Chondrocyte (in vitro differentiated cells): ENCODE results near the gene CASP10. TPM values are rescaled to one million over a fixed set of nuclear protein-coding genes. Genes with fewer than 3 reads are reported as not detected.
A peak's percentile ranks its signal among the peaks of the same experiment; 100 is the strongest.

Experiments used
- DNase-seq: peaks from one replicate; pipeline ENCODE4 v3.0.0; 2021; ENCODE audit warnings: mixed read lengths, low spot score
- H3K27ac Mint-ChIP-seq: one replicate; pipeline ENCODE4 v1.8.0; 2021; ENCODE audit warnings: mild to moderate bottlenecking, moderate library complexity, mixed read lengths; ENCODE audit not compliant: unreplicated experiment
- H3K27me3 Mint-ChIP-seq: 2 replicates; pipeline ENCODE4 v1.8.0; 2021; ENCODE audit warnings: low read depth, mixed read lengths
- H3K36me3 Mint-ChIP-seq: 2 replicates; pipeline ENCODE4 v1.8.0; 2021; ENCODE audit warnings: low read depth, mixed read lengths
- H3K4me1 Mint-ChIP-seq: 2 replicates; pipeline ENCODE4 v1.8.0; 2021; ENCODE audit warnings: low read depth, mild to moderate bottlenecking, mixed read lengths
- H3K4me3 Mint-ChIP-seq: one replicate; pipeline ENCODE4 v1.8.0; 2021; ENCODE audit warnings: mild to moderate bottlenecking, moderate library complexity, mixed read lengths; ENCODE audit not compliant: unreplicated experiment
- H3K9me3 Mint-ChIP-seq: 2 replicates; pipeline ENCODE4 v1.8.0; 2021; ENCODE audit warnings: low read depth, mixed read lengths
- long read RNA-seq: library from polyadenylated mRNA; stranded (forward); transcript quantifications from one replicate; pipeline ENCODE4 v2.0.0, GENCODE V29; 2021
- total RNA-seq: library from RNA; stranded (reverse); gene quantifications from 3 replicates; pipeline ENCODE4 v1.2.1, GENCODE V29; 2021
- TF ChIP-seq, protein P1 (sequence below): fragments of 200-600 bp; sonication (generic); IDR thresholded peaks from 2 replicates; pipeline ENCODE4 v1.5.0; 2021; ENCODE audit warnings: antibody characterized with exemption, mild to moderate bottlenecking, moderate library complexity

The CASP10 gene, protein sequence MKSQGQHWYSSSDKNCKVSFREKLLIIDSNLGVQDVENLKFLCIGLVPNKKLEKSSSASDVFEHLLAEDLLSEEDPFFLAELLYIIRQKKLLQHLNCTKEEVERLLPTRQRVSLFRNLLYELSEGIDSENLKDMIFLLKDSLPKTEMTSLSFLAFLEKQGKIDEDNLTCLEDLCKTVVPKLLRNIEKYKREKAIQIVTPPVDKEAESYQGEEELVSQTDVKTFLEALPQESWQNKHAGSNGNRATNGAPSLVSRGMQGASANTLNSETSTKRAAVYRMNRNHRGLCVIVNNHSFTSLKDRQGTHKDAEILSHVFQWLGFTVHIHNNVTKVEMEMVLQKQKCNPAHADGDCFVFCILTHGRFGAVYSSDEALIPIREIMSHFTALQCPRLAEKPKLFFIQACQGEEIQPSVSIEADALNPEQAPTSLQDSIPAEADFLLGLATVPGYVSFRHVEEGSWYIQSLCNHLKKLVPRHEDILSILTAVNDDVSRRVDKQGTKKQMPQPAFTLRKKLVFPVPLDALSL
- total RNA-seq, result 0.05 to 0.15 TPM in 2 of 3 replicates, not detected in the other
- long read RNA-seq, result 0 reads

DNA sequence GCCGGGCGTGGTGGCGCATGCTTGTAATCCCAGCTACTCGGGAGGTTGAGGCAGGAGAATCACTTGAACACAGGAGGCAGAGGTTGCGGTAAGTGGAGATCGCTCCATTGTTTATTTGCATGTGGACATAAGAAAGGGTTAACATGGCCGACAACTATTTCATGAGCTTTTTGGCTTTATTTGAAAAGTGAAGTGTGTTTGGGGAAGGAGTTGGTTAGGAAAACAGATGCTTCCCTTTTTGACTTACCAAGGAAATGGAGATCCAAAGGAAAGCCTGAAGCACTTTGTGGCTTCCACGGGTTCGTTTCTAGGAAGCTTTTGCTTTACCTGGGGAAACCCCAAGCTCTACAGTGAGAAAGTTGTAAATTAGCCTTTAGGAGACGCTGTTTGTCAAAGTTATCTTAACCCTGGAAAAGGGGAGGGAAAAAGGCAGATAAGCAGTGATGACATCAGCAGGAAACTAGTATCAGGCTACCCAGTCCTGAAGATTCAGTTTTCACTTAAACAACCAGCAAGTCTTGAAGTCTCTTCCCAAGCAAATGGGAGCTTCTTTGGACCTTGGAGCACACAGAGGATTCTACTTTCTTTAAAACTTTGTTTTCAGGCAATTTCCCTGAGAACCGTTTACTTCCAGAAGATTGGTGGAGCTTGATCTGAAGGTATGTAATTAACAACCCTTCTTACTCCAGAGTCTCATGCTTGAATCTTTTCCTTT is at the start of gene CASP10:
CASP10 (plus strand) TSS at position 492 of the 715 bp plus-strand sequence. CDS start 2,637 bp downstream, outside the sequence.
- no peak for DNase-seq
- Mint-ChIP-seq H3K27ac (no peak within 1 kb of the TSS), H3K9me3 (no peaks in the 10 kb centered on the region), H3K4me3 (no peak within 1 kb of the TSS), H3K27me3 (no peaks in the 10 kb centered on the region), H3K36me3 (no peaks in the 10 kb centered on the region), H3K4me1 (no peaks in the 10 kb centered on the region)
- TF ChIP-seq, protein P1, sequence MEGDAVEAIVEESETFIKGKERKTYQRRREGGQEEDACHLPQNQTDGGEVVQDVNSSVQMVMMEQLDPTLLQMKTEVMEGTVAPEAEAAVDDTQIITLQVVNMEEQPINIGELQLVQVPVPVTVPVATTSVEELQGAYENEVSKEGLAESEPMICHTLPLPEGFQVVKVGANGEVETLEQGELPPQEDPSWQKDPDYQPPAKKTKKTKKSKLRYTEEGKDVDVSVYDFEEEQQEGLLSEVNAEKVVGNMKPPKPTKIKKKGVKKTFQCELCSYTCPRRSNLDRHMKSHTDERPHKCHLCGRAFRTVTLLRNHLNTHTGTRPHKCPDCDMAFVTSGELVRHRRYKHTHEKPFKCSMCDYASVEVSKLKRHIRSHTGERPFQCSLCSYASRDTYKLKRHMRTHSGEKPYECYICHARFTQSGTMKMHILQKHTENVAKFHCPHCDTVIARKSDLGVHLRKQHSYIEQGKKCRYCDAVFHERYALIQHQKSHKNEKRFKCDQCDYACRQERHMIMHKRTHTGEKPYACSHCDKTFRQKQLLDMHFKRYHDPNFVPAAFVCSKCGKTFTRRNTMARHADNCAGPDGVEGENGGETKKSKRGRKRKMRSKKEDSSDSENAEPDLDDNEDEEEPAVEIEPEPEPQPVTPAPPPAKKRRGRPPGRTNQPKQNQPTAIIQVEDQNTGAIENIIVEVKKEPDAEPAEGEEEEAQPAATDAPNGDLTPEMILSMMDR, result peak; percentile 18

DNA sequence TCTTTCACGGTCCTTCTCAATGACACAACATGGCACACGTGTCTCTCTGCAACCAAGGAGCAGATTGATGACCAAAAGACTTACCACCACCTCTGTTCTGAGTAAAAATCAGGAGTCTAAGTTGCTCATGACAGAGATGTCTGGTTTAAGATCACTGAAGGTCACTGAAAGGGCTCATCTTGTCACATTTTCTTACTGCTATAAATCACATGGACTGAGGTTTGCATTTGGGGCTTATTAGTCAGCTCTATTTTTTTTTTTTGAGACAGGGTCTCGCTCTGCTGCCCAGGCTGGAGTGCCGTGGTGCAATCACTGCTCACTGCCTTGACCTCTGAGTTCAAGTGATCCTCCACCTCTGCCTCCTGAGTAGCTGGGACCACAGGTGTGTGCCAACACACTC is 47.6 kb upstream of the CASP10 start:
- peaks cover 15% of the 10 kb centered on the region for H3K36me3 Mint-ChIP-seq
- peaks cover 24% of the 10 kb centered on the region for H3K4me1 Mint-ChIP-seq
- H3K4me3 Mint-ChIP-seq, result no peak overlapping the region
- no peak overlapping the region for H3K27ac Mint-ChIP-seq
- DNase-seq, result no peak
- H3K9me3 Mint-ChIP-seq, result no peaks in the 10 kb centered on the region
- TF ChIP-seq, protein P1, result no peak
- H3K27me3 Mint-ChIP-seq, result no peaks in the 10 kb centered on the region

DNA sequence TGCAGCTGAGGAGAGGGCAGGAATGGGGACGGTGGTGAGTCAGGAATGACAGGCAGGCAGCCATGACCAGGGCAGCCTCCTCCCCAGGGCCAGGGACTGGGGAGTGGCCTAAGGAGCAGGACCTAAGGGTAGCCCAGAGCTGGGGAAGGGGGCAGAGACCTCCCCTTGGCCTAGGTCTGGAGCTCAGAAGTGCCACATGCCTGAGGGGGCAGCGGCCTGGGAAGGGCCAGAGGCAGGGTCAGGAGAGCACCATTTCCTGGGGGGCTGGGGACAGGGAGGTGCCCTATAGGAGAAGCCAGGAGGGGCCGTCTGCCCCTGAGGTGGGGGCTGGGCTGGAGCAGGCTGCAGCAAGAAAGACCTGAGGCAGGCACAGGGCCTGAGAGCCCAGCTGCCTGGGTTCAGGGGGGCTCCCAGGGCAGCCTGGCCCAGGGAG is 46.0 kb upstream of the CASP10 start:
- TF ChIP-seq, protein P1, result no peak
- Mint-ChIP-seq H3K36me3 (peaks cover 17% of the 10 kb centered on the region), H3K4me1 (peaks cover 22% of the 10 kb centered on the region), H3K27me3 (no peaks in the 10 kb centered on the region), H3K4me3 (no peak overlapping the region), H3K9me3 (no peaks in the 10 kb centered on the region), H3K27ac (no peak overlapping the region)
- DNase-seq, result no peak

DNA sequence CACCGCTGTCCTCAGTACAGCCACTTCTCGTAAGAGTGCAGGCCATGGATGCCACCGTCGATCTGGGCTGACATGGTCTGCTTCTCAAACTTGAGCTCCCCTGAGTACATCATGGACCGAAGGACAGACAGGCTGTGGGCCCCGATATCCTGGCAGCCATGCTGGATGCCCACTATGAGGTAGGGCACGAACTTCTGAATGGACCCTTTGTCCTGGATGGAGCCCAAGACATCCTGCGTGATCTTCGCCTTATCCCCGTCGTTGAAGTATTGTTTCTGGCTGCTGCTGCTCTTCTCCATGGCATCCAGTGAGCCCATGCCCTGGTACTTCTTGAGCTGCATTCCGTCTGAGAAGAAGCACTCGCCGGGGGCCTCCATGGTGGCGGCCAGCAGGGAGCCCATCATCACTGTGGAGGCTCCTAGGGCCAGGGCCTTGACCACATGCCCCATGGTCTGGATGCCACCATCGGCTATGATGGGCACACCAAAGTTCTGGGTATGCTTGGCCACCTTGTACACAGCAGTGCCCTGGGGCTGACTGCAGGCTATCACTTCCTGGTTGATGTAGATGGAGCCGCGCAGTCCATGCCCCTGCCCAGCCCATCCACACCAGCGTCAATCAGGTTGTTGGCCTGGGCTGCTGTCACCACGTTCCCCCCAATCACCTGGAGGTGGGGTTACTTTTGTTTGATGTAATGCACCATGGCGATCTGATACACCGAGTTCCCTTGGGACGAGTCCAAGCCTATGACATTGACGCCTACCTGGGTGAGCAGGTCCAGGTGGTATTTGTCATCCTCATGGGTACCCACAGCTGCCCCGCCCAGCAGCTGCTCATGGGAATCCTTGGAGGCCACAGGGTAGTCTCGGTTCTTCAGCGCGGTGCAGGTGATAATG is 45.2 kb upstream of the CASP10 start:
- H3K4me3 Mint-ChIP-seq, result no peak overlapping the region
- TF ChIP-seq, protein P1, result no peak
- no peak overlapping the region for H3K27ac Mint-ChIP-seq
- peaks cover 17% of the 10 kb centered on the region for H3K36me3 Mint-ChIP-seq
- H3K9me3 Mint-ChIP-seq, result no peaks in the 10 kb centered on the region
- H3K27me3 Mint-ChIP-seq, result no peaks in the 10 kb centered on the region
- peaks cover 19% of the 10 kb centered on the region for H3K4me1 Mint-ChIP-seq
- DNase-seq, result no peak
